Measurements from ENCODE around the gene TMEM231. TPM values are rescaled to one million over a fixed set of nuclear protein-coding genes. Genes with fewer than 3 reads are reported as not detected.

The TMEM231 gene
- polyA plus RNA-seq, 2 donors = 1.9 to 2.0 TPM

DNA sequence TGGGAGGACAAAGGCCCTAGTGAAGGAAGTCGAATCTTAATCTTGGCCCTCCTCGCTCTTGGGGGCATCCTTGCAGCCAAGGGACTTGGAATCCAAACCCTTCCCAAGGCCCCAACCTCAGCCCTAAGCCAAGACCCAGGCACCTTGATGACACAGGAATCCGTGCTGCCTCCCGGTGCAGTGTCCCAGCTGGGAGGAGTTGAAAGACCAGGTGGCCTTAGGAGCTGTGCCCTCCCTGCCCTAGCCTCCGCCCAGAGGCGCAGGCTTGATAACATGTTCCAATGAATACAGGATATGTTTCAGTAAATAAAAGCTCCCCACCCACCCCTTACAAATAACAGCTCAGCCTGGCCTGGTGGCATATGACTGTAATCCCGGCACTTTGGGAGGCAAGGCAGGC is 20.2 kb downstream of the TMEM231 start, which contains the start of gene CHST5:
Gene CHST5 (minus strand): TSS at position 208 of the 400 bp plus-strand sequence. CDS start 5,724 bp downstream, outside the sequence.
- Histone ChIP-seq H3K36me3 (ENCODE audit: control insufficient read depth in 2 of 2, insufficient read depth in 2 of 2, low read length in 1 of 2) (no peaks in the 10 kb centered on the region), H3K27ac (ENCODE audit: low read depth in 2 of 2, low read length in 1 of 2) (no peak within 1 kb of the TSS), H3K4me3 (ENCODE audit: low read depth in 1 of 2, low read length in 2 of 2) (no peak within 1 kb of the TSS), H3K4me1 (ENCODE audit: control insufficient read depth in 2 of 2, insufficient read depth in 2 of 2, low read length in 1 of 2) (no peaks in the 10 kb centered on the region), H3K9me3 (ENCODE audit: control insufficient read depth in 2 of 2, insufficient read depth in 1 of 2, low read depth in 1 of 2, low read length in 1 of 2) (no peaks in the 10 kb centered on the region), H3K27me3 (ENCODE audit: control insufficient read depth in 1 of 2, insufficient read depth in 2 of 2, low read length in 2 of 2) (no peaks in the 10 kb centered on the region)
- 90 to 91% methylated on average over 7 of the region's 7 CpGs for WGBS, 2 donors

GRCh38 chr16:75535211-75535843 is 20.7 kb downstream of the TMEM231 start:
- Histone ChIP-seq H3K27me3 (ENCODE audit: control insufficient read depth in 1 of 2, insufficient read depth in 2 of 2, low read length in 2 of 2) (no peaks in the 10 kb centered on the region), H3K4me1 (ENCODE audit: control insufficient read depth in 2 of 2, insufficient read depth in 2 of 2, low read length in 1 of 2) (no peaks in the 10 kb centered on the region), H3K36me3 (ENCODE audit: control insufficient read depth in 2 of 2, insufficient read depth in 2 of 2, low read length in 1 of 2) (no peaks in the 10 kb centered on the region), H3K27ac (ENCODE audit: low read depth in 2 of 2, low read length in 1 of 2) (no peak overlapping the region), H3K9me3 (ENCODE audit: control insufficient read depth in 2 of 2, insufficient read depth in 1 of 2, low read depth in 1 of 2, low read length in 1 of 2) (no peaks in the 10 kb centered on the region), H3K4me3 (ENCODE audit: low read depth in 1 of 2, low read length in 2 of 2) (no peak overlapping the region)
- WGBS, 2 donors = 66 to 79% methylated on average over 30 to 34 of the region's 34 CpGs

DNA sequence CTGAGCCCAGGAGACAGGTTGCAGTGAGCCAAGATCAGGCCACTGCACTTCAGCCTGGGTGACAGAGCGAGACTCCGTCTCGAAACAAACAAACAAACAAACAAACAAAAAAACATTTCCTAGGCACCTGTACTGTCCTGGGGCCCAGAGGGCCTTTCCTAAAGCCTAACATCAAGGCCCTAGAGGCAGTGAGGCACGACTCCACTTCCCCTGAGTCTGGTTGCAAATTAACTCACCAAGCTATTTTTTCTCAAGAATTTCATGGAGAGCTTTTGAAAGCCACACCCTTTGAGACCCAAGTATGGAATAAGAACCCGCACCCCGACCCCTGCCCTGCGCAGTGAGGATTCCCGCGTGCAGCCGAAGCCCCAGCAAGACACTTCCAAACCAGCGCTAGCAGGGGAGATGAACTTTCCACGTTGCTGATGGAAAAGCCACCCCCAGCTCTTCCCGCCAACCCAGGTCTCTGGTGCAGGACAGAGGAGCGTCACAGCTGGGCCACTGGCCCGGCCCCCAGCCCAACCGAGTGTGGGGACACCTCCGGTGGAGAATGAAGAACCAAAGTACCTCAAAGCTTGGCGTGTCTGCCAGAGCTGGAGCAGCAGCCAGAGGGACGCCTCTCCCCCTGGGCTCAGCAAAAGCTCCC is 21.4 kb downstream of the TMEM231 start:
- H3K36me3 ChIP-seq (ENCODE audit: control insufficient read depth in 2 of 2, insufficient read depth in 2 of 2, low read length in 1 of 2) = no peaks in the 10 kb centered on the region
- no peaks in the 10 kb centered on the region for H3K27me3 ChIP-seq (ENCODE audit: control insufficient read depth in 1 of 2, insufficient read depth in 2 of 2, low read length in 2 of 2)
- no peaks in the 10 kb centered on the region for H3K4me1 ChIP-seq (ENCODE audit: control insufficient read depth in 2 of 2, insufficient read depth in 2 of 2, low read length in 1 of 2)
- 77 to 84% methylated on average over 19 of the region's 19 CpGs for WGBS, 2 donors
- H3K4me3 ChIP-seq (ENCODE audit: low read depth in 1 of 2, low read length in 2 of 2) = no peak overlapping the region
- H3K27ac ChIP-seq (ENCODE audit: low read depth in 2 of 2, low read length in 1 of 2) = no peak overlapping the region
- H3K9me3 ChIP-seq (ENCODE audit: control insufficient read depth in 2 of 2, insufficient read depth in 1 of 2, low read depth in 1 of 2, low read length in 1 of 2) = no peaks in the 10 kb centered on the region

GRCh38 chr16:75532791-75533190 is 23.3 kb downstream of the TMEM231 start:
- H3K4me3 ChIP-seq (ENCODE audit: low read depth in 1 of 2, low read length in 2 of 2) = no peak overlapping the region
- no peaks in the 10 kb centered on the region for H3K36me3 ChIP-seq (ENCODE audit: control insufficient read depth in 2 of 2, insufficient read depth in 2 of 2, low read length in 1 of 2)
- no peaks in the 10 kb centered on the region for H3K27me3 ChIP-seq (ENCODE audit: control insufficient read depth in 1 of 2, insufficient read depth in 2 of 2, low read length in 2 of 2)
- no peaks in the 10 kb centered on the region for H3K9me3 ChIP-seq (ENCODE audit: control insufficient read depth in 2 of 2, insufficient read depth in 1 of 2, low read depth in 1 of 2, low read length in 1 of 2)
- no peak overlapping the region for H3K27ac ChIP-seq (ENCODE audit: low read depth in 2 of 2, low read length in 1 of 2)
- H3K4me1 ChIP-seq (ENCODE audit: control insufficient read depth in 2 of 2, insufficient read depth in 2 of 2, low read length in 1 of 2) = no peaks in the 10 kb centered on the region
- 89 to 92% methylated on average over 2 of the region's 2 CpGs for WGBS, 2 donors

GRCh38 chr16:75532142-75532765 is 23.8 kb downstream of the TMEM231 start:
- Histone ChIP-seq H3K27ac (ENCODE audit: low read depth in 2 of 2, low read length in 1 of 2) (no peak overlapping the region), H3K27me3 (ENCODE audit: control insufficient read depth in 1 of 2, insufficient read depth in 2 of 2, low read length in 2 of 2) (no peaks in the 10 kb centered on the region), H3K9me3 (ENCODE audit: control insufficient read depth in 2 of 2, insufficient read depth in 1 of 2, low read depth in 1 of 2, low read length in 1 of 2) (no peaks in the 10 kb centered on the region), H3K4me1 (ENCODE audit: control insufficient read depth in 2 of 2, insufficient read depth in 2 of 2, low read length in 1 of 2) (no peaks in the 10 kb centered on the region), H3K4me3 (ENCODE audit: low read depth in 1 of 2, low read length in 2 of 2) (no peak overlapping the region), H3K36me3 (ENCODE audit: control insufficient read depth in 2 of 2, insufficient read depth in 2 of 2, low read length in 1 of 2) (no peaks in the 10 kb centered on the region)
- 78 to 86% methylated on average over 8 of the region's 8 CpGs for WGBS, 2 donors

- H3K27ac ChIP-seq (ENCODE audit: low read depth in 2 of 2, low read length in 1 of 2) = no peak overlapping the region
- H3K36me3 ChIP-seq (ENCODE audit: control insufficient read depth in 2 of 2, insufficient read depth in 2 of 2, low read length in 1 of 2) = no peaks in the 10 kb centered on the region
- 96% methylated on average over 29 of the region's 29 CpGs for WGBS, 2 donors
- H3K27me3 ChIP-seq (ENCODE audit: control insufficient read depth in 1 of 2, insufficient read depth in 2 of 2, low read length in 2 of 2) = no peaks in the 10 kb centered on the region
- no peaks in the 10 kb centered on the region for H3K9me3 ChIP-seq (ENCODE audit: control insufficient read depth in 2 of 2, insufficient read depth in 1 of 2, low read depth in 1 of 2, low read length in 1 of 2)
- no peak overlapping the region for H3K4me3 ChIP-seq (ENCODE audit: low read depth in 1 of 2, low read length in 2 of 2)
- no peaks in the 10 kb centered on the region for H3K4me1 ChIP-seq (ENCODE audit: control insufficient read depth in 2 of 2, insufficient read depth in 2 of 2, low read length in 1 of 2)
These were observed 26.1 kb downstream of the TMEM231 start for GRCh38 chr16:75529959-75530358.

DNA sequence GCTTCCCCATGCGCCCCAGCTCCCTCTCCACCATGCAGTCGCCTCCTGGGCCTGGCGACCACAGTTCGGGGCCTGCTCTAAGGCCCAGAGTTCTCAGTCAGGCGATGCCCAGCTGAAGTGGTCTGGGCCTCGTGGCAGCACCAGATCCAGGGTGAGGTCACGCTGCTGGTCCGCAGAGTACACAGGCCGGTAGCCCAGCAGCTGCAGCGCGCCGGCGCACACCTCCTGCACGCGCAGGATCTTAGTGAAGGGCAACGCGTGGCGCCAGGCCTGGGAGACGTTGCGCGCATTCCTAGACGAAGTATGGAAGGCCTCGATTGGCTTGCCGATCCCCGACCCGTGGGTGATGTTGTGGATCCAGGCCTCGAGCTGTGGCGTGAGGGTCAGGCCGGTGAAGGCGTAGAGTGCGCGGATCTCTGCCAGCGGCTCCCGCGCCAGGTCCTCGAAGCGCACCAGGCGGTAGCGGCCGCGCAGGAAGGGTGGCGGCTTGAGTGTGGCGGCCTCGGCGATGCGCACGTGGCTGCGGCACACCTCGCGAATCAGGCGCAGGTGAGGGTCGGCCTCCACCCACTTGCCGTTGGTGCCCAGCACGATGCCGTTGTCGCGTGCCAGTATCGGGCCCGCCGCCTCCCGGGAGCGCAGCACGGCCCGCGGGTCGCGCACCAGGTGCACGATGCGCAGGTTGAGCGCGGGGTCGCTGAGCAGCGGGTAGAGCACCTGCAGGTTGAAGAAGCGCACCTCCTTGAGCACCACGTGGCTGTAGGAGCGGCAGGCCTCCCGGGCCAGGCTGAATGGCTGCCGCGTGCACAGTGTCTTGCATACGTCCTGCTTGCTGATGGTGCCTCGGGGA is 26.8 kb downstream of the TMEM231 start:
- no peaks in the 10 kb centered on the region for H3K4me1 ChIP-seq (ENCODE audit: control insufficient read depth in 2 of 2, insufficient read depth in 2 of 2, low read length in 1 of 2)
- H3K36me3 ChIP-seq (ENCODE audit: control insufficient read depth in 2 of 2, insufficient read depth in 2 of 2, low read length in 1 of 2) = no peaks in the 10 kb centered on the region
- no peaks in the 10 kb centered on the region for H3K27me3 ChIP-seq (ENCODE audit: control insufficient read depth in 1 of 2, insufficient read depth in 2 of 2, low read length in 2 of 2)
- 94 to 95% methylated on average over 73 to 81 of the region's 81 CpGs for WGBS, 2 donors
- no peak overlapping the region for H3K27ac ChIP-seq (ENCODE audit: low read depth in 2 of 2, low read length in 1 of 2)
- H3K9me3 ChIP-seq (ENCODE audit: control insufficient read depth in 2 of 2, insufficient read depth in 1 of 2, low read depth in 1 of 2, low read length in 1 of 2) = no peaks in the 10 kb centered on the region
- no peak overlapping the region for H3K4me3 ChIP-seq (ENCODE audit: low read depth in 1 of 2, low read length in 2 of 2)

DNA sequence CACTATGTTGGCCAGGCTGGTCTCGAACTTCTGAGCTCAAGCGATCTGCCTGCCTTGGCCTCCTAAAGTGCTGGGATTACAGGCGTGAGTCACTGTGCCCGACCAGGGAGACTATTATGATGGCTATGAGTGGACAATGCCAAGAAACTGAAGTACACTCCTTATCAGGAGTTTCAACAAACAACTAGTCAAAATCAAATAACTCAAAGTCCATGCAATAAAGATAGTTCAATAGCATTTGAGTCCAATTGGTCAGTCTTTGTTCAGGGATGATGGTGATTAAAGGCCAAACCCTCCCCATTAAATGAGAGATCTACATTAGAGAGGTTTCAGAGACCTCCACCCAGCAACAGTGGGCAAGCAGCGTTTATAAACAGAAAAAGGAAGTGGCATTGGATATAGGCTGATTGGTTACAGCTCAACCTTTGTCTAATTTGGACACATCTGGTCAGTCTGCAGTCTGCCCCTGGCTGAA is 28.2 kb downstream of the TMEM231 start:
- Histone ChIP-seq H3K27ac (ENCODE audit: low read depth in 2 of 2, low read length in 1 of 2) (no peak overlapping the region), H3K9me3 (ENCODE audit: control insufficient read depth in 2 of 2, insufficient read depth in 1 of 2, low read depth in 1 of 2, low read length in 1 of 2) (no peaks in the 10 kb centered on the region), H3K27me3 (ENCODE audit: control insufficient read depth in 1 of 2, insufficient read depth in 2 of 2, low read length in 2 of 2) (no peaks in the 10 kb centered on the region)

GRCh38 chr16:75526032-75526790 is 29.8 kb downstream of the TMEM231 start:
- H3K4me1 ChIP-seq (ENCODE audit: control insufficient read depth in 2 of 2, insufficient read depth in 2 of 2, low read length in 1 of 2) = no peaks in the 10 kb centered on the region
- 86 to 87% methylated on average over 5 of the region's 5 CpGs for WGBS, 2 donors
- H3K36me3 ChIP-seq (ENCODE audit: control insufficient read depth in 2 of 2, insufficient read depth in 2 of 2, low read length in 1 of 2) = no peaks in the 10 kb centered on the region
- H3K27me3 ChIP-seq (ENCODE audit: control insufficient read depth in 1 of 2, insufficient read depth in 2 of 2, low read length in 2 of 2) = no peaks in the 10 kb centered on the region
- H3K9me3 ChIP-seq (ENCODE audit: control insufficient read depth in 2 of 2, insufficient read depth in 1 of 2, low read depth in 1 of 2, low read length in 1 of 2) = no peaks in the 10 kb centered on the region
- H3K4me3 ChIP-seq (ENCODE audit: low read depth in 1 of 2, low read length in 2 of 2) = no peak overlapping the region
- no peak overlapping the region for H3K27ac ChIP-seq (ENCODE audit: low read depth in 2 of 2, low read length in 1 of 2)

More for the DNA sequence above, 28.2 kb downstream of the TMEM231 start:
- H3K36me3 ChIP-seq (ENCODE audit: control insufficient read depth in 2 of 2, insufficient read depth in 2 of 2, low read length in 1 of 2) = no peaks in the 10 kb centered on the region
- no peaks in the 10 kb centered on the region for H3K4me1 ChIP-seq (ENCODE audit: control insufficient read depth in 2 of 2, insufficient read depth in 2 of 2, low read length in 1 of 2)
- WGBS, 2 donors = 63 to 78% methylated on average over 5 of the region's 5 CpGs
- H3K4me3 ChIP-seq (ENCODE audit: low read depth in 1 of 2, low read length in 2 of 2) = no peak overlapping the region

All from esophagus (tissue), 2 donors.